ENCODE data around the gene SMARCAL1. TPM values are rescaled to one million over a fixed set of nuclear protein-coding genes. Genes with fewer than 3 reads are reported as not detected.
A peak's percentile ranks its signal among the peaks of the same experiment; 100 is the strongest.

Gene SMARCAL1
- total and polyA plus RNA-seq, 9 of the 15 experiments (the other 6 are each of a cell fraction or from before 2014, with no cell fraction given): 8.2 to 27.9 (median 12.4) TPM

DNA sequence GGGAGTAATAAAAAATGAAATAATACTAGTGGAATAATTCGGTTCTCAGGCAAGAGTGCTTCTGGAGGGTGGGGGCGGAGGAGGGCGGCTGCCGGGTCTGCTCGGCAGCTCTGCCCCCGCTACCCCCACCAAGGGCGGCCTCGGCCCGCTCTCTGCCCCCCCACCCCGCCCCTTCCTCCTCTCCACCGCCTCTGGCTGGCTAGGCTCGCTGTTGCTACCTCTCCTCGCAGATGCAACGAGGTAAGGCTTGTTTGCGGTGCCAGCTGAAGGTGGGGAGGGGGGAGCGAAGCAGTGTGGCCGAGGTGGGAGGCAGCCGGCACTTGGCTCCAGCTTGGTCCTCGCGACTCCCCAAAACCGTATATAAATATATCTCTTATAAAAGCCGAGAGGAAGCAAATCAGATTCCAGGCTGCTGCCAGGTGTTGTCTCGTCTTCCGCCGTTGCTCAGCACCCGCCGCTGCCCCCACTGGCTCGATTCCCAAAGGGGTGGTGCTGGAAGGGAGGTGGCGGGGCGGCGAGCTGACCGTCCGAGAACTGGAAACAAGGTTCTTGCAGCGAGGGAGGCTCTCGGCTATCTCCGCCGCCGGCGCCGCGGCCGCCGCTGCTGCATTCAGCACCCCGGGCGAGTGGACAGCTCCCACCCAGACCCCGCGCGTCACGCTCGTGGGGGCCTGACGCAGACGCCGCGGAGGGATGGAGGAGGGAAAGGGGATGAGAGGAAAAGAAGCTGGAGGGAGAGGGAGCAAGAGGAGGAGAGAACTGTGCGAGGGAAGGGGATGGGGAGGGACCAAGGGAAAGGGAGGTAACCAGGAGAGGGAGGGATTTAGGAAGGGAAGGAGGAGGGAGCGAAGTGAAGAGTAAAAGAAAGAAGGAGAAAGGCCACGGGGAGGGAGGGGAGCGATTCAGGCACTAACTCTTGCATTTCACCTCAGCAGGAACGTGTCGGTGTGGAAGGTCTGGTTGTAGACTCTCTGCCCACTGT lies 40.3 kb upstream of the SMARCAL1 start, which contains the start of gene MARCHF4 (continued):
- TF ChIP-seq, protein P1, sequence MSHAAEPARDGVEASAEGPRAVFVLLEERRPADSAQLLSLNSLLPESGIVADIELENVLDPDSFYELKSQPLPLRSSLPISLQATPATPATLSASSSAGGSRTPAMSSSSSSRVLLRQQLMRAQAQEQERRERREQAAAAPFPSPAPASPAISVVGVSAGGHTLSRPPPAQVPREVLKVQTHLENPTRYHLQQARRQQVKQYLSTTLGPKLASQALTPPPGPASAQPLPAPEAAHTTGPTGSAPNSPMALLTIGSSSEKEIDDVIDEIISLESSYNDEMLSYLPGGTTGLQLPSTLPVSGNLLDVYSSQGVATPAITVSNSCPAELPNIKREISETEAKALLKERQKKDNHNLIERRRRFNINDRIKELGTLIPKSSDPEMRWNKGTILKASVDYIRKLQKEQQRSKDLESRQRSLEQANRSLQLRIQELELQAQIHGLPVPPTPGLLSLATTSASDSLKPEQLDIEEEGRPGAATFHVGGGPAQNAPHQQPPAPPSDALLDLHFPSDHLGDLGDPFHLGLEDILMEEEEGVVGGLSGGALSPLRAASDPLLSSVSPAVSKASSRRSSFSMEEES (CRISPR knock-in tag; IDR thresholded peaks at IDR 0.05): no peak
- TF ChIP-seq MCM3 (IDR thresholded peaks at IDR 0.05) (no peak), TEAD2 (tag; IDR thresholded peaks at IDR 0.05) (no peak), KLF1 (tag; IDR thresholded peaks at IDR 0.05) (no peak), ZNF134 (CRISPR knock-in tag; conservative IDR thresholded peaks at IDR 0.05) (no peak), GABPA (tag; conservative IDR thresholded peaks at IDR 0.05; ENCODE audit: low read depth) (no peak), U2AF2 (optimal IDR thresholded peaks at IDR 0.05; ENCODE audit: low read depth, low read length) (no peak), ZNF280B (CRISPR knock-in tag; IDR thresholded peaks at IDR 0.05) (no peak), ZBTB33 (CRISPR knock-in tag; IDR thresholded peaks at IDR 0.05) (peak; percentile 35; the same call in 1 of the 2 replicates), CBFA2T3 (IDR thresholded peaks at IDR 0.05) (no peak), HNRNPK (IDR thresholded peaks at IDR 0.05; ENCODE audit: low read depth, low read length, poor library complexity, severe bottlenecking) (no peak)
- TF ChIP-seq, protein P2, sequence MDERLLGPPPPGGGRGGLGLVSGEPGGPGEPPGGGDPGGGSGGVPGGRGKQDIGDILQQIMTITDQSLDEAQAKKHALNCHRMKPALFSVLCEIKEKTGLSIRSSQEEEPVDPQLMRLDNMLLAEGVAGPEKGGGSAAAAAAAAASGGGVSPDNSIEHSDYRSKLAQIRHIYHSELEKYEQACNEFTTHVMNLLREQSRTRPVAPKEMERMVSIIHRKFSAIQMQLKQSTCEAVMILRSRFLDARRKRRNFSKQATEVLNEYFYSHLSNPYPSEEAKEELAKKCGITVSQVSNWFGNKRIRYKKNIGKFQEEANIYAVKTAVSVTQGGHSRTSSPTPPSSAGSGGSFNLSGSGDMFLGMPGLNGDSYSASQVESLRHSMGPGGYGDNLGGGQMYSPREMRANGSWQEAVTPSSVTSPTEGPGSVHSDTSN (CRISPR knock-in tag; IDR thresholded peaks at IDR 0.05; ENCODE audit: low read depth): no peak
- TF ChIP-seq, protein P2 (tag; conservative IDR thresholded peaks at IDR 0.05; ENCODE audit: low read depth): no peak
- TF ChIP-seq, protein P3, sequence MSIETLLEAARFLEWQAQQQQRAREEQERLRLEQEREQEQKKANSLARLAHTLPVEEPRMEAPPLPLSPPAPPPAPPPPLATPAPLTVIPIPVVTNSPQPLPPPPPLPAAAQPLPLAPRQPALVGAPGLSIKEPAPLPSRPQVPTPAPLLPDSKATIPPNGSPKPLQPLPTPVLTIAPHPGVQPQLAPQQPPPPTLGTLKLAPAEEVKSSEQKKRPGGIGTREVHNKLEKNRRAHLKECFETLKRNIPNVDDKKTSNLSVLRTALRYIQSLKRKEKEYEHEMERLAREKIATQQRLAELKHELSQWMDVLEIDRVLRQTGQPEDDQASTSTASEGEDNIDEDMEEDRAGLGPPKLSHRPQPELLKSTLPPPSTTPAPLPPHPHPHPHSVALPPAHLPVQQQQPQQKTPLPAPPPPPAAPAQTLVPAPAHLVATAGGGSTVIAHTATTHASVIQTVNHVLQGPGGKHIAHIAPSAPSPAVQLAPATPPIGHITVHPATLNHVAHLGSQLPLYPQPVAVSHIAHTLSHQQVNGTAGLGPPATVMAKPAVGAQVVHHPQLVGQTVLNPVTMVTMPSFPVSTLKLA (conservative IDR thresholded peaks at IDR 0.05): peak; percentile 30 to 63; a peak in 1 of 4 replicates
- TF ChIP-seq, protein P4, sequence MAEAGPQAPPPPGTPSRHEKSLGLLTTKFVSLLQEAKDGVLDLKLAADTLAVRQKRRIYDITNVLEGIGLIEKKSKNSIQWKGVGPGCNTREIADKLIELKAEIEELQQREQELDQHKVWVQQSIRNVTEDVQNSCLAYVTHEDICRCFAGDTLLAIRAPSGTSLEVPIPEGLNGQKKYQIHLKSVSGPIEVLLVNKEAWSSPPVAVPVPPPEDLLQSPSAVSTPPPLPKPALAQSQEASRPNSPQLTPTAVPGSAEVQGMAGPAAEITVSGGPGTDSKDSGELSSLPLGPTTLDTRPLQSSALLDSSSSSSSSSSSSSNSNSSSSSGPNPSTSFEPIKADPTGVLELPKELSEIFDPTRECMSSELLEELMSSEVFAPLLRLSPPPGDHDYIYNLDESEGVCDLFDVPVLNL (CRISPR knock-in tag; IDR thresholded peaks at IDR 0.05; ENCODE audit: low read depth): peak; percentile 83; the same call in 1 of the 2 replicates

Measured in K562 (cell line).